GM18867 (cell line): ENCODE results near the gene AKR1C3.
"Not testable (repeated sequence)": the region's sequence is repeated elsewhere in the genome, so short reads cannot be mapped to it uniquely, and the experiment has no call there.

ENCODE experiments used
- ATAC-seq: cut with Tn5 transposase; IDR thresholded peaks from one replicate; pipeline ENCODE4 v1.9.1; 2021; ENCODE audit warnings: mild to moderate bottlenecking, moderate library complexity; ENCODE audit not compliant: unreplicated experiment

AKR1C3 gene

DNA sequence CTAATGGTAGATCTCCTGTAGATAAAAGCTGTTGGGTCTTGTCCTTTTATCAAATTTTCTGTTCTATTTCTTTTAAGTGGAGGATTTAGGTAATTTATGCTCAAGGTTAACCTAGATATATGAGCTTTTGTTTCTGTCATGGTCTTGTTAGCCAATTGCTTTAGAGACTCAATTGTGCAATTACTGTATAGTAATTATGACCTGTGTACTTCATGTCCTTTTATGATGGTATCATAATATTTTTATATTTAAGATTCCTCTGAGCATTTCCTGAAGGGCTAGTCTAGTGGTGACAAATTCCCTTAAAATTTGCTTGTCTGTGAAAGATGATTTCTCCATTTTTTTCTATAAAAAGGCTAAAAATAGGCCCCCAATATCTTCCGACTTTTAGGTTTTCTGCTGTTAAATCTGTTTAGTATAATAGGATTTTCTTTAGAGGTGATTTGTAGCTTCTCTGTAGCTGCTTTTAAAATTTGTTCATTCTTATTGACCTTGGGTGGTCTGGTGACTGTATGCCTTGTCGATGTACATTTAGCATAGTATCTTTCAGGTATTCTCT lies 5.4 kb upstream of the AKR1C3 start:
- no peak for ATAC-seq

DNA sequence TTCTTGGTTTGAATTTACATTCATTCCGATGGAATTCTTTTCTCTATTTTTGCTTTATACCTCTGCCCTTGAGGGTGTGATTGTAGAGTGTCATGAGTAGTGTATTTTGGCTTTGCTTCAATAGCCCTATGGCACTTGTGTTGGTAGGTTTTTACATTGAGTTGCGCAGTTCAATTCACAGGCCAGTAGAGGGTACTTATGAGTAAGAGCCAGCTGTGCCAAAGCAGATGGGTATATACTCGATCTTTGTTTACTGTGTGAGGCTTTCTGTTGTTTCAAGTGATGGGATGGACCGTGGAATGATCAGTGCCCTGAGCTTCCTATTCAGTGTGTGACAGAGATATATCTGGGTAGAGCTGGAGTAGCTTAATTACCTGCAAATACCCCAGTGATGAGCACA lies 4.3 kb upstream of the AKR1C3 start:
- no peak for ATAC-seq

DNA sequence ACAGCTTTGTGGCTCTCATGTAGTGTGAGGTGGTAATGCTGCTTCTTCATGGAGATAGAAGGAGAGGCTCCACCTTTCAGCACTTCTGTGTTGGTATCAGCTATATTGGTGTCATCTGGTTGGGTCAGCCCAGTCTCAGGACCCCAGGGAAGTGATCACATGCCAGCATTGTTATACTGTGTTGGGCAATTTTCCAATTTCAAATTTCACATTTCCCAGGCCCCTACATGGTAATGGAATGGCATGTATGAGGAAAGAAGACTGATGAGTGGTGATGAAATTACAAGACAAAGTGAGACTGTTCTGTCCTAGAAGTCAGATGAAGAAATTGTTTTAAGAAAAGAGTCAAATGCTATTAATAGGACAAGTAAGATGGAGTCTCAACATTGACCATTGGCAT lies 3.7 kb upstream of the AKR1C3 start:
- no peak for ATAC-seq

DNA sequence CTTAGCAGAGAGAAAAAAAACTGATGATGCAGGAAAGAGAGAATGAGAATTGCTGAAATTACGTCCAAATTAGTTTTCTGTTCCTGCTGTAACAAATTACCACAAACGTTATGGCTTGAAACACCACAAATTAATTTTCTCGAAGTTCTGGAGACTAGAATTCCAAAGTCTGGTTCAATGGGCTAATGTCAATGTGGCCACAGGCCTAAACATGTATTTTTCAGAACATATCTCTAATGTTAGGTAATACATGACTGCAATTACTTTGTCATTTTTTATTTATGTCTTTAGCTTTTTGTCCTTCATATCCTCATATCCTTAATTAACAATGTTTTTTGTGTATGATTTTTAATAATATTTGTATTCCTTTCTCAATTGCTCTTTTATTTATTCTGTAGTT lies 3.0 kb upstream of the AKR1C3 start:
- no peak for ATAC-seq

DNA sequence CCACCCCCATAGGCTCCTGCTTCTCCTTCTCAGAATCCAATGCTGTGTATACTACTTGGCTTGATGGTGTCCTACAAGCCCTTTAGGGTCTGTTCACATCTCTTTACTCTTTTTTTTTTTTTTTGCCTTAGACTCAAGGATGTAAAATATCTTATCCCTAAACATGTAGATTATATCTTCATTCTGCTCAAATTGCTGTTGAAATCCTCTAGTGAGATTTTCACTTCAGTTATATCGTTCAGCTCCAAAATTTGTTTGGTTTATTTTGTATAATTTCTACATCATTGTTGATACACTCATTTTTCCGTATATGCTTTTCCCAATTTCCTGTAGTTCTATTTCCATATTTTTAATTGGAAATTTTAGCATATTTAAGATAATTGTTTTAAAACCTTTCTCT lies 1.8 kb upstream of the AKR1C3 start:
- ATAC-seq = no peak

DNA sequence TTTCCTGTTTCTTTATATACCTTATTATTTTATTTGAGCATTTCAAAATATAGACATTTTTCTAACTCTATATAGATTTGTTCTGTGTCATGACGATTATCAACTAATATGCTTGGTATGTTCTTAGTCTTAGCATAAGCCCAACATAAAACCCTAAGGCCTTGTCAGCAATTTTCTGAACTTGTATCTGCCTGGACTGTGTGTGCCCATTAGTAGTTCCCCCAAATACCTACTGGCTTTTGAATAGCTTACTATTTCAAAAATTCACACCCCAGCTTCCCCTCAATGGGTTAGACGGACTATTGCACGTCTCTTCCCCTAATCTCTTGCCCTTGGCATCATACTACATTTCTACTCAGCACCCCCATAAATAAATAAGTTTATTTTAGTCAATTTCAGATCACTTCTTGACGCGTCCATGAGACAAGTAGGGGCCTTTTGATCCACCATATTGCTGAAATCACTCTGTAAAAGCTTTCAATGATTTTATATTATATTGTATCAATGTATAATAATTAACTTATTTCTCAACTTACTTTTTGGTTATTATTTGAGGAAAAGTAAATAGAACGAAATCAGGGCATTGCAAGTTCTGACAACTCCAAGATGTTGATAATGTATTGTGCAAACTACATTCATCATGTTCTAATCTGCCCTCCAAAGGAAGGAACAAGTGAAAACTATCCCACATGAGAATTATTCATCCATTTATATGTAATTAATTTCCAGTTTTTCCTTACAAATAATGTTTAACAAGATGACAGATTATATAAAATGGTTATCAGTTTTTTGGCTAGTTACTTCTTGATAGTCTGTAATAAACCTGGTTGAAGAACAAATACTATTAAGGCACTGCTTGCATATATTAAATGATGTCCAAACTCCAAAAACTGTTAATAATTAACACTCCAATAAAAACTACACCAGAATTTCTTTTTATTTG lies 1.1 kb upstream of the AKR1C3 start:
- no peak for ATAC-seq

DNA sequence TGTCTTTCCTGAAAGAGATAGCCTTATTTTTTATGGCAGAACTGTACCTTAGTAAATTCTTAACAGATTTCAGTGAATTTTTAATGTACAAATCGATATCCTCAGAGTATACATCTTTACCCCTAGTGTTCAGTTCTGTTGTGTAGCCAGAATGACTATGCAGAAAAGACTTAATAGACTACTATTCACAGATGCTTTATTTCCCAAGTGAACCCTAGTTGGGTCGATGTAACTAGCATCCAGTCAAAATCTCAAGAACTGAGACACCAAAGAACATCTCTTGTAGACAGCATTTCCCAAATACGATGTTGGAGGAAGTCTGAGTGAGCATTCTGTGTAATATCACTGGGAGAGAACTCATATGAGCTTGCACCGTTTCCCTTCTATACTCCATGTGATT lies 1.5 kb downstream of the AKR1C3 start:
- ATAC-seq = no peak

DNA sequence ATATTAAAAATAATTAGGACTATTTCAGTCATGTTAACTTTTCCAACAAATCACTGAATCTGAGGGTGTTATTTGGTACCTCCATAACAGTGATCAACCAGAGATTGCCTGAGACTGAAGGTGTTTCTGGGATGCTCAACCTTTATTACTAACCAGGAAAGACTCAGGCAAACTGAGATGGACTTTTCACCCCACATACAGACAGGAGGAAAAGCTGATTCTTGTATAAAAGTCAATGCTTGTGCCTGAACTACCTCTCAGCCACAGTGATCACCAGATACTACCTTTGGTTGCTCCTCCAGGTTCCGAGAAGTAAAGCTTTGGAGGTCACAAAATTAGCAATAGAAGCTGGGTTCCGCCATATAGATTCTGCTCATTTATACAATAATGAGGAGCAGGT lies 1.9 kb downstream of the AKR1C3 start:
- no peak for ATAC-seq

DNA sequence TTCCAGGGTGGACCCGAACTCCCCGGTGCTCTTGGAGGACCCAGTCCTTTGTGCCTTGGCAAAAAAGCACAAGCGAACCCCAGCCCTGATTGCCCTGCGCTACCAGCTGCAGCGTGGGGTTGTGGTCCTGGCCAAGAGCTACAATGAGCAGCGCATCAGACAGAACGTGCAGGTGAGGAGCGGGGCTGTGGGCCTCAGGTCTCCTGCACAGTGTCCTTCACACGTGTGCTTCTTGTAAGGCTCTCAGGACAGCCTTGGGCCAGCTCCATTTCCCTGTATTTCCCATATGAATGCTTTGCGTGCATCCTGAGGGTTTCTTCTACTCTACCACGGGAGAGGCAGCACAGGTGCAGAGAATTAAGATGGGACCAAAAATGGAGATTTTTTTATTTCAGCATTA lies 8.3 kb downstream of the AKR1C3 start:
- not testable (repeated sequence) for ATAC-seq

DNA sequence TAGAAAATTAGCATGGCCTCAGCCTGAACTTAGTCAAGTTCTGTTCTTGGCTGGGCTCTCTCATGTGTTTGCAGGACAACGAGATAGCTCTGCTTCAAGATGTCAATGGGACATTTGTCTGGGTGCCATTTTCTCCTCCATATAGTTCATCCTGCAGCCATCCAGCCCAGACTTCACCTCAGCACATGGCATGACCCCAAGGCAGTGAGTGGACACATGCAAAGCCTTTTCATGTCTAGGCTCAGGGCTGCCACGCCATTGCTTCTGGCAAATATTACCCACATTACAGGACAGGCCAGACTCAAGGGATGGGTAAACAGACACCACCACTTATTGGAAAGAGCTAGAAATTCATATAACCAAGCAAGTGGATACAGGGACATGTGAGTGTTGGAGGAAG lies 9.3 kb downstream of the AKR1C3 start:
- no peak for ATAC-seq

DNA sequence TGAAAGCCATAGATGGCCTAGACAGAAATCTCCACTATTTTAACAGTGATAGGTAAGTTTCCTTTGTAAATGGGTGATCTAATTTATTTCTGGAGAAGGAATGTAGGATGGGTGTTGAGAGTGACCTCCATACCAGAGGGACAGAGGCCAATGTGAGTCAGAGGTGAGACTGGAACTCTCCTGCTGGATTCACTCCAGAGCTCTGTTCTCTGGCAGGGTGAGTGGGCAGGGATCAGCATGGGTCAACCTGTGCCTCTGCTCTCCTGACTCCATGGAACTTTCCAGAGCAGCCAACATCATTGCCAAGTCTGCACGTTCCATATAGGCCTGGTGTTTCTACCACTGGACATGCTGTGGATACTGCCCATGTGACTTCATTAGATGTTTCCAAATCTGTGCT lies 11.4 kb downstream of the AKR1C3 start:
- no peak for ATAC-seq

DNA sequence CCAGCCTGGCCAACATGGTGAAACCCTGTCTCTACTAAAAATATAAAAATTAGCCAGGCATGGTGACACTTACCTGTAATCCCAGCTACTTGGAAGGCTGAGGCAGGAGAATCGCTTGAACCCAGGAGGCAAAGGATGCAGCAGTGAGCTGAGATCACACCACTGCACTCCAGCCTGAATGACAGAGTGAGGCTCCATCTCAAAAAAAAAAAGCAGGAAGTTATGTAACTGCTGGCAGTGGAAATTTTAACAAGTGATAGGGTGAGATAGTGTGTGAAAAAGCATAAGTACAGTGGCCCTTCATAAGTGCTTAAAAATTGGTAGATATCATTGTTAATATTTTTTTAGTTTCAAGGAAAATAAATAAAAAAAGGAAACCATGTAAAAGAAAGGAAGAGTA lies 12.3 kb downstream of the AKR1C3 start:
- ATAC-seq = no peak

DNA sequence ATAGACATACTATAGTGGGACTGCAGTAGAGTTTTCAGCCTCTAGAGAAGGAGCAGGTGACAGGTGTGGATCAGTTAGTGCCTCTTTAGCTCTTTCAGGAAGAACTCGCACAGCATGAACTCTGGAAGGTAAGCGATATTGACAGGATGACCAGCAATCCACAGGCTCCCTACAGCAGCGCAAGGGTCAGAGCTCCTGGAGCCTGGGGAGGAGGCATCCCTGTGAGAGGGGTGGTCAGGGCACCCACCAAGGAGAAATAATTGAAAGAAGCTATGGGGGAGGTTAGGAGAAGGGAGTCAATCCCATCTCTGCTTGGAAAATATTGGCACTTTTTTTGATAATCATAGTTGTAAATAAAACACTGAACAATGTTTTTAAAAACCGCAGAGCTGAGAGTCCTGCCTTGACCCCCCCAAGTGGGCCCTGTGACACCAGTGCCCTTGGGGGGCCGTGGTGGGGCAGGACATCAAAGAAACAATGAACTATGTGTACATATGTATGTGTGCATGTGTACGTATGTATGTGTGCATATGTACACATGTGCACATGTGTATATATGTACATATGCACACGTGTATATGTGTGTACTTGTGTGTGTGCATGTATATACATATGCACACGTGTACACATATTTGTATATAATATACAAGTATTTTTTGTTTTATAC lies 13.8 kb downstream of the AKR1C3 start:
- no peak for ATAC-seq

DNA sequence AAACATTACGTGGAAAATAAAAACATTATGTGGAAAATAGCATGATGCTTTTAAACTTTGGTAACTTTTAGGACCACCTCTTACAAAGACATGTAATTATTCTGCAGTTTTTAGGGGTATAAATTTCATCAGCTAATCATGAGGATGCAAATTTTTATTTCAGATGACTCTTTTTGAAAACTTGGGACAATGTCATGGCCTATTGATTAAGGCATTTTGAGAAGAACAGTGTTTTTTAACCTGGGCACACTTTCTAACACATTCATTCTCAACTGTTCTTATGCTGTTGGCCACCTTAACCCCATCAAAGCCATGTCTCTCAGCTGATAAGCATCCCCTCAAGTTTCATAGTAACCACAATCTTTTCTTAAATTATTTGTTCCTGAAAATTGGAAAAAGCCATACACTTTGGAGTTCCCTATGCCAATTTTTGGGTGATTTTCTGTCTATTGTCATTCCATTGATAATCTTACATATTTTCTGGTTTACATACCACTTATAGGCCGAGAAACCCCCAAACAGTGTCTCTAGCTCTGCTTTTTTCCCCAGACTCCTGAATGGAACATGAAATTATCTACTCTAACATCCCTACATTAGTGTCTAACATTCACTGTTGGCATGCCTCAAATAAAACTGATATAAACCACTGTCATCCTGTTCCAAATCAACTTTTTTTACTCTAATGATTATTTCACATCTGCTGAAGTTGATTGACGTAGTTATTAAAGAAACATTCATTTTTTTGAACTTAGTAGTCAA lies 14.6 kb downstream of the AKR1C3 start:
- ATAC-seq = no peak

DNA sequence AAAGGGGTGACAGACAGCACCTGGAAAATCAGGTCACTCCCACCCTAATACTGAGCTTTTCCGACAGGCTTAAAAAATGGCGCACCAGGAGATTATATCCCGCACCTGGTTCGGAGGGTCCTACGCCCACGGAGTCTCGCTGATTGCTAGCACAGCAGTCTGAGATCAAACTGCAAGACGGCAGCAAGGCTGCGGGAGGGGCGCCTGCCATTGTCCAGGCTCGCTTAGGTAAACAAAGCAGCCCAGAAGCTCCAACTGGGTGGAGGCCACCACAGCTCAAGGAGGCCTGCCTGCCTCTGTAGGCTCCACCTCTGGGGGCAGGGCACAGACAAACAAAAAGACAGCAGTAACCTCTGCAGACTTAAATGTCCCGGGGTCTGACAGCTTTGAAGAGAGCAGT lies 15.6 kb downstream of the AKR1C3 start:
- not testable (repeated sequence) for ATAC-seq

DNA sequence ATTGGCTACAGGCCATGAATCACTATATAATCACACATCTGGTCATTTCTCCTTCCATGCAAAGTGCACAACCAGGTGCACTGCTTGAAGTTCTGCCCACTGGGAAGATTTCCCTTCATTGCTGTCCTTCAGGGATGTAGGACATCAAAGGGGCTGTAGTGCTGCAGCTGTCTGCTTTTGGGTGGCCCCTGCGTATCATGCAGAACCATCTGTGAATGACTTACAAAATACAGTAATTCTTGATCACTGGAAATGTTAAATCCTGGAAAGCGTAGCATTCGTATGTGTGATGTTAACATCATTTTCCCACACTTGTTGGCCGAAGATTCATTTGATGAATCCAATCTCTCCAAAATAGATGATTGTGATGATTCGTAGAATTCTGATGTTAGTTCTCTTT lies 22.4 kb downstream of the AKR1C3 start:
- no peak for ATAC-seq

DNA sequence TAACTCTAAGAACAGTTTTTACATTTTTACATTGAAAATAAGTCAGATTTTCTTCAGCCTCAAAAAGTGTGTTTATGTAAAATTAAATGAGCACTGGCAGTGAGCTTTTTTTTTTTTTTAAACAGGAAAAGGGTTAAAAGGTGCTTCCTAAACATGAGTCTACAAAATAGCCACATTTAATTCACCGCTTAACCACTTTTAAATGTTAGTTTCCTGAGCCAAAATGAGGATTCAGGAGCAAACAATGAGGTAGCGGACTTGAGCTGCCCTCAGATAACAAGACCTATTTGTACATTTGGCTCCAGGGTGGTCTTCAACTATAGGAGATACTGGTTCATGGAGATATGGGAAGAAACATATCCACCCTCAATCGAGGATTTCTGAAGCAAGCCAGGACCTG lies 22.8 kb downstream of the AKR1C3 start:
- ATAC-seq = no peak

DNA sequence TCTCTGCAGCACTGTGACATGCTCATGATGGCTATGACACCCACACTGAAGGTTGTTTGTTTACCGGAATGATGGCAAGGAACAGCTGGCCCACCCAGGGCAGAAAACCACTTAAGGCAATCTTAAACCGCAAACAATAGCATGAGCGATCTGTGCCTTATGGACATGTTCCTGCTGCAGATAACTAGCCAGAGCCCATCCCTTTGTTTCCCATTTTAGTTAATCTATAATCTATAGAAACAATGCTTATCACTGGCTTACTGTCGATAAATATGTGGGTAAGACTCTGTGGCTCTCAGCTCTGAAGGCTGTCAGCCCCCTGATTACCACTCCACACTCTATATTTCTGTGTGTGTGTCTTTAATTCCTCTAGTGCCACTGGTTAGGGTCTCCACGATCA lies 25.8 kb downstream of the AKR1C3 start:
- ATAC-seq = not testable (repeated sequence)

DNA sequence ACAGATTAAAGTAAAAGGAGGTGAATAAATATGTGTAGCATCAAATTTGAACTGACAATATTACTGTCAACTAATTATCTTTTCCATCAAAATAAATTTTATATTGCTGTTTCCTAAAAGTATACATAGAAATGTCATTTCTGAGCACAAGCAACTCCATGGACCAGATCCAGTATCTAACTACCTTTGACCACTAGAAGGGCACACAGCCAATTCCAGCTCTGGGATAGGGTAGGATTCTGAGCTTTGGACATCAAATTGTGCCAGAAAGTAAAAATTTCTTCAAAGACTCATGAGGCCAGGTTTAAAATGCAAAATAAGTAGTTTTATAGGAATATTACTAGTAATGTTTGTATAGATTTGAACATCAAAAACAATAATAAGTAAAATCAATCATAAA lies 29.7 kb downstream of the AKR1C3 start:
- no peak for ATAC-seq

DNA sequence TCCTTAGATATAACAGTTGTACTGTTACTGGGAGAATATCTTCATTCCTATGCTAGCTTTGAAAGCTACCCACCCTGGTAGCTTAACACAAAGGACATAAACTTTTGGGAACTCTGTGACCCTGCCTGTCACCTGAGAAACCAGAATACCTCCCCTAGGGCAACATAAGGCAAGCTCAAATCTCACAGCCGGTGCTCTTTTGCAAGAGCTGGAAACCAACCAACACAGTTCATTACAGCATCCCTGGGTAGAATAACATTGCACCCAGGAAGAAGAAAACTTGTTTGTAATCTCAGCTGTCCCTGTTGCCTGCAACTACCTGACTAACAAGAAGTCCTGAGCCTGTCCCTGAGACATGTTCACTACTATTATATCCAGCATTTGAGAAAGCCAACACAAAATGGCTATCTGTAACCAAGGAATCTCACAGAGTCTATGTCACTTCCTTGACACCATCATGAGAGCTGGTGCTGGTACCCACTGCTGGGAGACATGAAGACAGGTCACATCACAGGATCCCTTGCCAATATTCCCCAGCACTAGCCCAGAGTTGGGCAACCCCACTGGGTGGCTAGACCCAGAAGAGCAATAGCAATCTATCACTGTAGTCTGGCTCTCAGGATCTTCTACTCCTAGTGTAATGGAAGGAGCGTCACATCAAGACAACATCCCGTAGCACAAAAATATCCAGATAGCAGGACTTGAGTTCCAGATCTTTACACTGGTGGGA lies 31.3 kb downstream of the AKR1C3 start:
- no peak for ATAC-seq

DNA sequence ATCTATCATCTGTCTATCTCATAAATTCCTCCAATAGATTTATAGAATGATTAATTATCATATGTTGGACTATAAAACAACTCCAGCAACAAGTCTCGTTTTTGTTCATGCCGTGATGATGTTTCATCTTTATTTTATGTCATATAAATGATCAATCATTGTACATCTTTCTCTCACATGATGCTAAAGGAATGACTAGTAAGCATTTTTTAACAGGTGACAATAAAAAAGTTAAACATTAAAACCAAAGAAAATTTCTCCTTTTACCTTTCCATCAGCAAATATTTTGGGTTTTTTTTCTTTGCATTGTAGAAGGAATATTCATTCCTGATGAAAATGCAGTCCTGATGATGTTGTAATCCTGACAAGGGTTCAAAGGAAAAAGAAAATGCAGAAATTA lies 41.4 kb downstream of the AKR1C3 start:
- no peak for ATAC-seq
